GM23338 (cell line): ENCODE data around the gene CD6. TPM values are rescaled to one million over a fixed set of nuclear protein-coding genes. Genes with fewer than 3 reads are reported as not detected.

Source experiments
- ATAC-seq: fragments of 200-7000 bp; cut with Tn5 transposase; 3 replicates; pipeline ENCODE4 v1.9.1; 2020
- DNase-seq: peaks from one replicate; pipeline ENCODE4 v3.0.0-alpha.2; 2015; ENCODE audit warnings: low spot score
- H2AFZ ChIP-seq: fragments of 200-600 bp; sonication (generic); 2 replicates; pipeline ENCODE4 v1.8.0; 2016; ENCODE audit warnings: antibody characterized with exemption, mild to moderate bottlenecking, moderate library complexity
- H3F3A ChIP-seq: fragments of 200-600 bp; sonication (generic); replicated peaks from 2 replicates; pipeline ENCODE4 v1.8.0; 2017; ENCODE audit warnings: antibody characterized with exemption, mixed run types, low read depth
- H3K27ac ChIP-seq: fragments of 200-600 bp; sonication (generic); 2 replicates; pipeline ENCODE4 v1.6.1; 2016; ENCODE audit warnings: low read depth
- H3K27me3 ChIP-seq: fragments of 200-600 bp; sonication (generic); 2 replicates; pipeline ENCODE4 v1.8.0; 2016; ENCODE audit warnings: mild to moderate bottlenecking, mixed run types, moderate library complexity; ENCODE audit not compliant: insufficient read depth
- H3K36me3 ChIP-seq: fragments of 200-600 bp; sonication (generic); 2 replicates; pipeline ENCODE4 v1.8.0; 2016; ENCODE audit warnings: mild to moderate bottlenecking; ENCODE audit not compliant: insufficient read depth
- H3K4me1 ChIP-seq: fragments of 200-600 bp; sonication (generic); 2 replicates; pipeline ENCODE4 v1.8.0; 2016; ENCODE audit warnings: mild to moderate bottlenecking, moderate library complexity; ENCODE audit not compliant: insufficient read depth
- H3K4me2 ChIP-seq: fragments of 200-600 bp; sonication (generic); 2 replicates; pipeline ENCODE4 v1.7.1; 2017; ENCODE audit warnings: mixed run types
- H3K4me3 ChIP-seq: fragments of 200-600 bp; sonication (generic); 2 replicates; pipeline ENCODE4 v1.6.1; 2016; ENCODE audit warnings: mixed run types
- H3K79me2 ChIP-seq: fragments of 200-600 bp; sonication (generic); replicated peaks from 2 replicates; pipeline ENCODE4 v1.8.0; 2017; ENCODE audit warnings: mild to moderate bottlenecking; ENCODE audit not compliant: insufficient read depth
- H3K9me2 ChIP-seq: fragments of 200-600 bp; sonication (generic); 2 replicates; pipeline ENCODE4 v1.8.0; 2017; ENCODE audit not compliant: insufficient read depth
- H4K20me1 ChIP-seq: fragments of 200-600 bp; sonication (generic); replicated peaks from 2 replicates; pipeline ENCODE4 v1.8.0; 2017; ENCODE audit warnings: mild to moderate bottlenecking; ENCODE audit not compliant: insufficient read depth
- H3K27ac Mint-ChIP-seq: 2 replicates; pipeline ENCODE4 v1.8.0; 2020; ENCODE audit warnings: inconsistent platforms, mild to moderate bottlenecking, moderate library complexity, mixed read lengths
- H3K27me3 Mint-ChIP-seq: 3 replicates; pipeline ENCODE4 v1.8.0; 2022; ENCODE audit warnings: low read depth, mild to moderate bottlenecking, moderate library complexity, mixed read lengths, inconsistent platforms; ENCODE audit not compliant: insufficient read depth, poor library complexity
- H3K36me3 Mint-ChIP-seq: 3 replicates; pipeline ENCODE4 v1.8.0; 2021; ENCODE audit warnings: low read depth, mild to moderate bottlenecking, inconsistent platforms, moderate library complexity, mixed read lengths
- H3K4me1 Mint-ChIP-seq: 3 replicates; pipeline ENCODE4 v1.8.0; 2020; ENCODE audit warnings: mild to moderate bottlenecking, inconsistent platforms, mixed read lengths
- H3K4me3 Mint-ChIP-seq: 3 replicates; pipeline ENCODE4 v1.8.0; 2021; ENCODE audit warnings: moderate library complexity, mild to moderate bottlenecking, inconsistent platforms, mixed read lengths
- H3K9me3 Mint-ChIP-seq: 3 replicates; pipeline ENCODE4 v1.8.0; 2020; ENCODE audit warnings: moderate library complexity, mild to moderate bottlenecking, inconsistent platforms, mixed read lengths
- CREB1 ChIP-seq: fragments of 250-450 bp; sonication (Bioruptor Pico); IDR thresholded peaks from 2 replicates; pipeline ENCODE4 v1.5.0; 2020; ENCODE audit warnings: low read depth, mild to moderate bottlenecking, moderate library complexity
- EZH2 ChIP-seq: fragments of 200-600 bp; sonication (generic); IDR thresholded peaks from one replicate; pipeline ENCODE4 v1.8.0; 2017; ENCODE audit warnings: antibody characterized with exemption, mild to moderate bottlenecking, low read depth; ENCODE audit not compliant: unreplicated experiment
- EZH2phosphoT487 ChIP-seq: fragments of 200-600 bp; sonication (generic); IDR thresholded peaks from one replicate; pipeline ENCODE4 v1.8.1; 2018; ENCODE audit warnings: antibody characterized with exemption; ENCODE audit not compliant: unreplicated experiment
- NANOG ChIP-seq: IDR thresholded peaks from 2 replicates; pipeline ENCODE4 v1.6.1; 2016; ENCODE audit warnings: antibody characterized with exemption, borderline replicate concordance
- POLR2AphosphoS5 ChIP-seq: IDR thresholded peaks from 2 replicates; pipeline ENCODE4 v1.6.1; 2016; ENCODE audit warnings: antibody characterized with exemption, low read depth
- STAT1 ChIP-seq: IDR thresholded peaks from one replicate; pipeline ENCODE4 v1.6.1; 2016; ENCODE audit warnings: antibody characterized with exemption; ENCODE audit not compliant: unreplicated experiment
- ZNF114 ChIP-seq: fragments of 250-450 bp; sonication (Bioruptor Pico); IDR thresholded peaks from 2 replicates; pipeline ENCODE4 v1.5.0; 2020; ENCODE audit warnings: mild to moderate bottlenecking, moderate library complexity
- ZNF331 ChIP-seq: fragments of 250-450 bp; sonication (Bioruptor Pico); IDR thresholded peaks from 2 replicates; pipeline ENCODE4 v1.5.0; 2020; ENCODE audit warnings: low read depth, mild to moderate bottlenecking, moderate library complexity
- polyA plus RNA-seq: library from polyadenylated mRNA; unstranded; fragments of >200 nt; fragmentation: Nextera tagmentation; extraction: Ambion mirVana; gene quantifications from 2 replicates; pipeline ENCODE4 v1.2.1, GENCODE V29; 2016
- total RNA-seq: library from RNA; depleted of rRNA; stranded (reverse); fragments of >200 nt; shearing (Covaris generic); gene quantifications from 2 replicates; pipeline ENCODE4 v1.2.3, GENCODE V29; 2014
- TF ChIP-seq, protein P1 (sequence below): IDR thresholded peaks from 2 replicates; pipeline ENCODE4 v1.6.1; 2016; ENCODE audit warnings: antibody characterized with exemption
- TF ChIP-seq, protein P2 (sequence below): IDR thresholded peaks from one replicate; pipeline ENCODE4 v1.6.1; 2018; ENCODE audit warnings: antibody characterized with exemption; ENCODE audit not compliant: unreplicated experiment
- TF ChIP-seq, protein P3 (sequence below), 2 experiments: fragments of 200-600 bp in 1 of 2; sonication (generic) in 1 of 2; conservative IDR thresholded peaks; 2 replicates each; pipeline versions ENCODE4 v1.5.1 to v1.6.1; 2016 to 2017; ENCODE audit warnings: antibody characterized with exemption in 2 of 2, low read depth in 2 of 2, mild to moderate bottlenecking in 2 of 2, moderate library complexity in 1 of 2
- TF ChIP-seq, protein P4 (sequence below): fragments of 250-450 bp; sonication (Bioruptor Pico); IDR thresholded peaks from 2 replicates; pipeline ENCODE4 v1.5.0; 2020; ENCODE audit warnings: mild to moderate bottlenecking, moderate library complexity

The CD6 gene
- total and polyA plus RNA-seq, 2 experiments from 2014 or later: 0.49 TPM; not detected in 1

DNA sequence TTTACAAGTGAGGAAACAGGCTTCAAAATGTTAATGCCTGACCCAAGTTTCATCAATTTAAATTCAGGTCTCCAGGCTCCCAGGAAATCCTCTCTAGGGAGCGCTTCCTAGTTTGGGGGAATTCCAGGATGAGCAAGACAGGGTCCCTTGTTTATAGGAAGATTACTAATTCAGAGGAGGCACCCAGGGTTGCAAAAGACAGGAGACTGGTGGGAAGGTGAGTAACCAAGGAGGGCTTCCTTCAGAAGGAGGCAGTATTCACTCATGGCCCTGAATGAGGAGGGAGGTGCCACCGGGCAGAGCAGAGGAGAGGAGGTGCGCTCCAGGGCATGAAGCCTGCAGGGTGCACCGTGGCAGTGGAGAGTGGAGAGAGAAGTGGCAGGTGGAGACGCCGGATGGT, 45.6 kb upstream of the CD6 start:
- Mint-ChIP-seq H3K9me3 (no peaks in the 10 kb centered on the region; the same call in 2 of the 3 replicates), H3K36me3 (peaks cover 53% of the 10 kb centered on the region), H3K4me1 (peaks cover 20% of the 10 kb centered on the region), H3K4me3 (peak overlapping the region; percentile 91), H3K27ac (no peak overlapping the region), H3K27me3 (peaks cover 11% of the 10 kb centered on the region)
- Histone ChIP-seq H4K20me1 (peaks cover 9% of the 10 kb centered on the region; the same call in 1 of the 2 replicates), H3K4me2 (peak overlapping the region; percentile 90), H3K36me3 (0 out of 2 replicates have a peak, but pooled peaks cover 2% of the 10 kb centered on the region), H3K27me3 (peaks cover 10% of the 10 kb centered on the region; the same call in 1 of the 2 replicates), H3K4me1 (peaks cover 6% of the 10 kb centered on the region), H3K79me2 (no peaks in the 10 kb centered on the region), H3K9me2 (no peaks in the 10 kb centered on the region), H3K27ac (no peak overlapping the region), H3F3A (no peaks in the 10 kb centered on the region), H3K4me3 (peak overlapping the region; percentile 91), H2AFZ (no peak overlapping the region)
- DNase-seq: no peak
- no peak for ATAC-seq
- TF ChIP-seq STAT1 (no peak), ZNF114 (CRISPR knock-in tag) (no peak), CREB1 (CRISPR knock-in tag) (no peak), NANOG (no peak), POLR2AphosphoS5 (no peak), ZNF331 (no peak), EZH2 (no peak), EZH2phosphoT487 (no peak)
- TF ChIP-seq, protein P1, sequence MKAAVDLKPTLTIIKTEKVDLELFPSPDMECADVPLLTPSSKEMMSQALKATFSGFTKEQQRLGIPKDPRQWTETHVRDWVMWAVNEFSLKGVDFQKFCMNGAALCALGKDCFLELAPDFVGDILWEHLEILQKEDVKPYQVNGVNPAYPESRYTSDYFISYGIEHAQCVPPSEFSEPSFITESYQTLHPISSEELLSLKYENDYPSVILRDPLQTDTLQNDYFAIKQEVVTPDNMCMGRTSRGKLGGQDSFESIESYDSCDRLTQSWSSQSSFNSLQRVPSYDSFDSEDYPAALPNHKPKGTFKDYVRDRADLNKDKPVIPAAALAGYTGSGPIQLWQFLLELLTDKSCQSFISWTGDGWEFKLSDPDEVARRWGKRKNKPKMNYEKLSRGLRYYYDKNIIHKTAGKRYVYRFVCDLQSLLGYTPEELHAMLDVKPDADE: no peak
- TF ChIP-seq, protein P2, sequence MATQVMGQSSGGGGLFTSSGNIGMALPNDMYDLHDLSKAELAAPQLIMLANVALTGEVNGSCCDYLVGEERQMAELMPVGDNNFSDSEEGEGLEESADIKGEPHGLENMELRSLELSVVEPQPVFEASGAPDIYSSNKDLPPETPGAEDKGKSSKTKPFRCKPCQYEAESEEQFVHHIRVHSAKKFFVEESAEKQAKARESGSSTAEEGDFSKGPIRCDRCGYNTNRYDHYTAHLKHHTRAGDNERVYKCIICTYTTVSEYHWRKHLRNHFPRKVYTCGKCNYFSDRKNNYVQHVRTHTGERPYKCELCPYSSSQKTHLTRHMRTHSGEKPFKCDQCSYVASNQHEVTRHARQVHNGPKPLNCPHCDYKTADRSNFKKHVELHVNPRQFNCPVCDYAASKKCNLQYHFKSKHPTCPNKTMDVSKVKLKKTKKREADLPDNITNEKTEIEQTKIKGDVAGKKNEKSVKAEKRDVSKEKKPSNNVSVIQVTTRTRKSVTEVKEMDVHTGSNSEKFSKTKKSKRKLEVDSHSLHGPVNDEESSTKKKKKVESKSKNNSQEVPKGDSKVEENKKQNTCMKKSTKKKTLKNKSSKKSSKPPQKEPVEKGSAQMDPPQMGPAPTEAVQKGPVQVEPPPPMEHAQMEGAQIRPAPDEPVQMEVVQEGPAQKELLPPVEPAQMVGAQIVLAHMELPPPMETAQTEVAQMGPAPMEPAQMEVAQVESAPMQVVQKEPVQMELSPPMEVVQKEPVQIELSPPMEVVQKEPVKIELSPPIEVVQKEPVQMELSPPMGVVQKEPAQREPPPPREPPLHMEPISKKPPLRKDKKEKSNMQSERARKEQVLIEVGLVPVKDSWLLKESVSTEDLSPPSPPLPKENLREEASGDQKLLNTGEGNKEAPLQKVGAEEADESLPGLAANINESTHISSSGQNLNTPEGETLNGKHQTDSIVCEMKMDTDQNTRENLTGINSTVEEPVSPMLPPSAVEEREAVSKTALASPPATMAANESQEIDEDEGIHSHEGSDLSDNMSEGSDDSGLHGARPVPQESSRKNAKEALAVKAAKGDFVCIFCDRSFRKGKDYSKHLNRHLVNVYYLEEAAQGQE: no peak
- TF ChIP-seq, protein P3, sequence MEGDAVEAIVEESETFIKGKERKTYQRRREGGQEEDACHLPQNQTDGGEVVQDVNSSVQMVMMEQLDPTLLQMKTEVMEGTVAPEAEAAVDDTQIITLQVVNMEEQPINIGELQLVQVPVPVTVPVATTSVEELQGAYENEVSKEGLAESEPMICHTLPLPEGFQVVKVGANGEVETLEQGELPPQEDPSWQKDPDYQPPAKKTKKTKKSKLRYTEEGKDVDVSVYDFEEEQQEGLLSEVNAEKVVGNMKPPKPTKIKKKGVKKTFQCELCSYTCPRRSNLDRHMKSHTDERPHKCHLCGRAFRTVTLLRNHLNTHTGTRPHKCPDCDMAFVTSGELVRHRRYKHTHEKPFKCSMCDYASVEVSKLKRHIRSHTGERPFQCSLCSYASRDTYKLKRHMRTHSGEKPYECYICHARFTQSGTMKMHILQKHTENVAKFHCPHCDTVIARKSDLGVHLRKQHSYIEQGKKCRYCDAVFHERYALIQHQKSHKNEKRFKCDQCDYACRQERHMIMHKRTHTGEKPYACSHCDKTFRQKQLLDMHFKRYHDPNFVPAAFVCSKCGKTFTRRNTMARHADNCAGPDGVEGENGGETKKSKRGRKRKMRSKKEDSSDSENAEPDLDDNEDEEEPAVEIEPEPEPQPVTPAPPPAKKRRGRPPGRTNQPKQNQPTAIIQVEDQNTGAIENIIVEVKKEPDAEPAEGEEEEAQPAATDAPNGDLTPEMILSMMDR (conservative IDR thresholded peaks at IDR 0.05; ENCODE audit: low read depth in 2 of 2): no peak
- TF ChIP-seq, protein P4, sequence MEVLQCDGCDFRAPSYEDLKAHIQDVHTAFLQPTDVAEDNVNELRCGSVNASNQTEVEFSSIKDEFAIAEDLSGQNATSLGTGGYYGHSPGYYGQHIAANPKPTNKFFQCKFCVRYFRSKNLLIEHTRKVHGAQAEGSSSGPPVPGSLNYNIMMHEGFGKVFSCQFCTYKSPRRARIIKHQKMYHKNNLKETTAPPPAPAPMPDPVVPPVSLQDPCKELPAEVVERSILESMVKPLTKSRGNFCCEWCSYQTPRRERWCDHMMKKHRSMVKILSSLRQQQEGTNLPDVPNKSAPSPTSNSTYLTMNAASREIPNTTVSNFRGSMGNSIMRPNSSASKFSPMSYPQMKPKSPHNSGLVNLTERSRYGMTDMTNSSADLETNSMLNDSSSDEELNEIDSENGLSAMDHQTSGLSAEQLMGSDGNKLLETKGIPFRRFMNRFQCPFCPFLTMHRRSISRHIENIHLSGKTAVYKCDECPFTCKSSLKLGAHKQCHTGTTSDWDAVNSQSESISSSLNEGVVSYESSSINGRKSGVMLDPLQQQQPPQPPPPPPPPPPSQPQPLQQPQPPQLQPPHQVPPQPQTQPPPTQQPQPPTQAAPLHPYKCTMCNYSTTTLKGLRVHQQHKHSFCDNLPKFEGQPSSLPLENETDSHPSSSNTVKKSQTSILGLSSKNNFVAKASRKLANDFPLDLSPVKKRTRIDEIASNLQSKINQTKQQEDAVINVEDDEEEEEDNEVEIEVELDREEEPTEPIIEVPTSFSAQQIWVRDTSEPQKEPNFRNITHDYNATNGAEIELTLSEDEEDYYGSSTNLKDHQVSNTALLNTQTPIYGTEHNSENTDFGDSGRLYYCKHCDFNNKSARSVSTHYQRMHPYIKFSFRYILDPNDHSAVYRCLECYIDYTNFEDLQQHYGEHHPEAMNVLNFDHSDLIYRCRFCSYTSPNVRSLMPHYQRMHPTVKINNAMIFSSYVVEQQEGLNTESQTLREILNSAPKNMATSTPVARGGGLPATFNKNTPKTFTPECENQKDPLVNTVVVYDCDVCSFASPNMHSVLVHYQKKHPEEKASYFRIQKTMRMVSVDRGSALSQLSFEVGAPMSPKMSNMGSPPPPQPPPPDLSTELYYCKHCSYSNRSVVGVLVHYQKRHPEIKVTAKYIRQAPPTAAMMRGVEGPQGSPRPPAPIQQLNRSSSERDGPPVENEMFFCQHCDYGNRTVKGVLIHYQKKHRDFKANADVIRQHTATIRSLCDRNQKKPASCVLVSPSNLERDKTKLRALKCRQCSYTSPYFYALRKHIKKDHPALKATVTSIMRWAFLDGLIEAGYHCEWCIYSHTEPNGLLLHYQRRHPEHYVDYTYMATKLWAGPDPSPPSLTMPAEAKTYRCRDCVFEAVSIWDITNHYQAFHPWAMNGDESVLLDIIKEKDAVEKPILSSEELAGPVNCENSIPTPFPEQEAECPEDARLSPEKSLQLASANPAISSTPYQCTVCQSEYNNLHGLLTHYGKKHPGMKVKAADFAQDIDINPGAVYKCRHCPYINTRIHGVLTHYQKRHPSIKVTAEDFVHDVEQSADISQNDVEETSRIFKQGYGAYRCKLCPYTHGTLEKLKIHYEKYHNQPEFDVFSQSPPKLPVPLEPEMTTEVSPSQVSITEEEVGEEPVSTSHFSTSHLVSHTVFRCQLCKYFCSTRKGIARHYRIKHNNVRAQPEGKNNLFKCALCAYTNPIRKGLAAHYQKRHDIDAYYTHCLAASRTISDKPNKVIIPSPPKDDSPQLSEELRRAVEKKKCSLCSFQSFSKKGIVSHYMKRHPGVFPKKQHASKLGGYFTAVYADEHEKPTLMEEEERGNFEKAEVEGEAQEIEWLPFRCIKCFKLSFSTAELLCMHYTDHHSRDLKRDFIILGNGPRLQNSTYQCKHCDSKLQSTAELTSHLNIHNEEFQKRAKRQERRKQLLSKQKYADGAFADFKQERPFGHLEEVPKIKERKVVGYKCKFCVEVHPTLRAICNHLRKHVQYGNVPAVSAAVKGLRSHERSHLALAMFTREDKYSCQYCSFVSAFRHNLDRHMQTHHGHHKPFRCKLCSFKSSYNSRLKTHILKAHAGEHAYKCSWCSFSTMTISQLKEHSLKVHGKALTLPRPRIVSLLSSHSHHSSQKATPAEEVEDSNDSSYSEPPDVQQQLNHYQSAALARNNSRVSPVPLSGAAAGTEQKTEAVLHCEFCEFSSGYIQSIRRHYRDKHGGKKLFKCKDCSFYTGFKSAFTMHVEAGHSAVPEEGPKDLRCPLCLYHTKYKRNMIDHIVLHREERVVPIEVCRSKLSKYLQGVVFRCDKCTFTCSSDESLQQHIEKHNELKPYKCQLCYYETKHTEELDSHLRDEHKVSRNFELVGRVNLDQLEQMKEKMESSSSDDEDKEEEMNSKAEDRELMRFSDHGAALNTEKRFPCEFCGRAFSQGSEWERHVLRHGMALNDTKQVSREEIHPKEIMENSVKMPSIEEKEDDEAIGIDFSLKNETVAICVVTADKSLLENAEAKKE (CRISPR knock-in tag): no peak
